Femur (tissue), 1 donor: ENCODE measurements around the gene KMT2A.

ENCODE experiments used
- DNase-seq: peaks from one replicate; pipeline ENCODE4 v3.0.0-alpha.2; 2017

The KMT2A gene

GRCh38 chr11:118533769-118534729 is 97.8 kb downstream of the KMT2A start:
- no peak for DNase-seq

GRCh38 chr11:118535261-118535660 is 99.0 kb downstream of the KMT2A start:
- no peak for DNase-seq

GRCh38 chr11:118536726-118537125 is 100.4 kb downstream of the KMT2A start:
- no peak for DNase-seq

GRCh38 chr11:118537409-118537980 is 101.2 kb downstream of the KMT2A start:
- no peak for DNase-seq

GRCh38 chr11:118544010-118544646 is 107.8 kb downstream of the KMT2A start:
- DNase-seq: no peak

GRCh38 chr11:118544647-118545010 is 108.3 kb downstream of the KMT2A start:
- no peak for DNase-seq

GRCh38 chr11:118545533-118545932 is 109.2 kb downstream of the KMT2A start:
- no peak for DNase-seq

- DNase-seq: no peak
Measured at GRCh38 chr11:118547132-118547531, 110.8 kb downstream of the KMT2A start.

GRCh38 chr11:118552341-118552740 is 116.0 kb downstream of the KMT2A start:
- no peak for DNase-seq

- DNase-seq: no peak
Measured at GRCh38 chr11:118560806-118561205, 124.5 kb downstream of the KMT2A start.

- DNase-seq: peak; percentile 81
Measured at GRCh38 chr11:118565051-118565450, 128.8 kb downstream of the KMT2A start.

- DNase-seq: no peak
Measured at GRCh38 chr11:118569670-118570069, 133.4 kb downstream of the KMT2A start.

- DNase-seq: no peak
Measured at GRCh38 chr11:118570787-118571186, 134.5 kb downstream of the KMT2A start.

- peak; percentile 37 for DNase-seq
Measured at GRCh38 chr11:118571701-118572060, 135.4 kb downstream of the KMT2A start.

GRCh38 chr11:118572061-118572980 is 136.0 kb downstream of the KMT2A start, which contains the start of gene ARCN1:
TSS of gene ARCN1 (plus strand) at chr11:118572409. CDS start at chr11:118572548, 139 bp downstream.
- peak; percentile 94 for DNase-seq

GRCh38 chr11:118572981-118573550 is 136.8 kb downstream of the KMT2A start:
- DNase-seq: peak; percentile 43

GRCh38 chr11:118574636-118575035 is 138.3 kb downstream of the KMT2A start:
- no peak for DNase-seq
